ENCODE results near the gene AP1S2.

AP1S2 gene

DNA sequence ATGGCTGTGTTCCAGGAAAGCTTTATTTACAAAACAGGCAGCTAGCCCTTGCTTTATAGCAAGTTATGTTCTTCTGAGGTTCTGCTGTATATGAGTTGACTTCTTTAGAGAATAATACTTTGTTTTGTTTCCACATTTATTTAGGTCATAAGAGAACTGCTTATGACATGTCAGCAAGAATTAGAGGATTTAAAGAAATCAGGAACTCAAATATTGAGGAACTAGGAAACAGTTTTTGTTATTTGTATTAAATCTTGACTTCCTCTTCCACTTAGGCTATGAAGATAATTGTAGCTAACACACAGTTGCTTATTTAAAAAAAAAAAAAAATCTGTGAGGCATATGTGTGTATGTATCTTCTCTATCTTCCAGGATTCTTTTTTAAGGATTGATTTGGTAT is 50.0 kb downstream of the AP1S2 start:
- no peak for DNase-seq

DNA sequence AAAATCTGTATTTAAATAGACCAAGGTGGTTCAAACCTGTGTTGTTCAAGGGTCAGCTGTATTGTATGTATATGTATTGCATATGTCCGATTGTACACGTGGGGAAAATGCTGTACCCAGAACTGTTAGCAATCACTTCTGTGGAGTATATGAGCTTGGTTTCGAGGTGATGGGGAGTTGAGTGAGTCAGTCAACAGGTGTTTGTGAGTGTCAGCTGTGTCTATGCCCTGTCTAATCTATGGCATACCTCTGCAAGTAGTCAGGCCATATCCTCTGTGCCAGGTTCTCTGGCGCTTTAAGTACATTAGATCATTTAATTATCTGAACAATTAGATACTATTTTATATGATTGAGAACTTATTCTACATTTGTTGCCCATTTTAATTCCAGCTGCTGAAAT is 56.9 kb downstream of the AP1S2 start:
- no peak for DNase-seq

DNA sequence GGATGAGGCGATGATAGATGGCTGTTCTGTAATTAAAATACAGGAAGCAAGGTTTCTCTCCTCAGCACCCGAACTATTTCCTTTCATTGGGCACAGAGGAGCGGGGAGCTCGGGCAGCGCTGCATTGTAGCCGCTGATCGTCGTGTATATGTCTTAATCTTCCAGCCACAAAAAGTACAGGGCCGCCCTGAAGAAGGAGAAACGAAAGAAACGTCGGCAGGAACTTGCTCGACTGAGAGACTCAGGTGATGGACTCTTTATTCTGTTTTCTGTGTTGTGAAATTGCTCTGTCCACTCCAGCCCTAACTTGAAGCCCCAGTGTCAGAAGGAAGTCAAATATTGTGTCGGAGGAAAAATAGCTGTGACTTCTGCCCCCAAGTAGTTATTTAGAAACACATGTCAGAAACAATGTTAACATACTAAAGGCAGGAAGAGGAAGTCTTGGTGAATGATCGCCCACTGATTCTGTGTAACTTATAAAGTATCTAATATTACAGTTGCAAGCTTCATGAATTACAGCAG is 63.8 kb downstream of the AP1S2 start:
- no peak for DNase-seq

DNA sequence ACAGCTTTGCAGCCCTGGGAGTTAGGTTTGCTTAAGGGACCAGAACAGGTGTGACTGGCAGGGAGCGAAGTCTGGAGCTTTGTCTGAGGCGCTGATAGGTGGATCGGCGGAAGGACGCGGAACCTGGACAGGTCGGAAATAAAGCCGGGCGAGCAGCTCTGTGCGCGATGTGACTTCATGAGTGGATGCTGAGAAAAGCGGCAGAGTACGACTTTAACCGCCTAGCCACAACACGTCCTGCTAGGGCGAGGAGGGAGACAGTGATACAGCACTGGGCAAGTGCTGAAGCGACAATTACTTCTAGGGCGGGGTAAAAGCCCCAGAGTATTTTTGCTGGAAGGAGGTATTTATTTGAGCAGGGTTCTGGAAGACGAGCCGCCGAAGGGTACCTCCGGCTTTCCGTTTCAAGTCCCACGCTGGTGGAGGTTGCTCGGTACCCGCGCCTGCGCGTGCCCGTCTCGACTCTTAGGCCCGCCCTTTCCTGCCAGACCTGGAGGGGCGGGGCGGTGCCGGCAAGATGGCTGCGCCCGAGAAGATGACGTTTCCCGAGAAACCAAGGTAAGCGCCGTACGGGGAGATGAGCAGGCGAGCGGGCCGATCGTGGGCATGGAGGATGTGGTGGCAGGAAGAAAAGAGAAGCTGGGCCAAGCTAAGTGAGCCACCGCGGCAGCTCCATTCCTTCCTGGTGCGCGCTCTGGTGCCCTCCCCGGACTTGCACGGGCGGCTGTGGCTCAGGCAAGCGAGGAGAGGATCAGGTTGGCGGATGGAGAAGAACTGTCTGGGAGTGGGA is 64.4 kb downstream of the AP1S2 start, which contains the start of gene ZRSR2:
ZRSR2 (plus strand) TSS at position 506 of the 790 bp plus-strand sequence; CDS start at position 518, 12 bp downstream.
- DNase-seq: peak; percentile 86

DNA sequence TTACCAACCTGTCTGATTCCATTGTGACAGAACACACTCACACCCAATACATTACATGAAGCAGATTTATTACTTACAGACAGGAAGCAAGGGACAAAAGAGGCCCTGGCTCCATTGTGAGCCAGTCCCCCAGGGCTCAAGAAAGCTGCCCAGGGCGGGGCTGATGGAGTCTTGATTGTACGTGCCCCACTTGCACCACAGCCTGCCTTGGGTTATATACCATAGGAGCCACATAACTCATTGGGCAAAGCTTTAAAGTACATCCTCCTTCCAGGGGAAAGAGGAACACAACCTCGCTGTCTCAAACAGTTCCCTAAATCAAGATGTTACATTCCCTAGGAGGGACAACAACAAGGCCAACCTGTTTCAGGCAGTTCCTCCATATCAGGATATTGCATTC is 67.7 kb downstream of the AP1S2 start:
- no peak for DNase-seq

DNA sequence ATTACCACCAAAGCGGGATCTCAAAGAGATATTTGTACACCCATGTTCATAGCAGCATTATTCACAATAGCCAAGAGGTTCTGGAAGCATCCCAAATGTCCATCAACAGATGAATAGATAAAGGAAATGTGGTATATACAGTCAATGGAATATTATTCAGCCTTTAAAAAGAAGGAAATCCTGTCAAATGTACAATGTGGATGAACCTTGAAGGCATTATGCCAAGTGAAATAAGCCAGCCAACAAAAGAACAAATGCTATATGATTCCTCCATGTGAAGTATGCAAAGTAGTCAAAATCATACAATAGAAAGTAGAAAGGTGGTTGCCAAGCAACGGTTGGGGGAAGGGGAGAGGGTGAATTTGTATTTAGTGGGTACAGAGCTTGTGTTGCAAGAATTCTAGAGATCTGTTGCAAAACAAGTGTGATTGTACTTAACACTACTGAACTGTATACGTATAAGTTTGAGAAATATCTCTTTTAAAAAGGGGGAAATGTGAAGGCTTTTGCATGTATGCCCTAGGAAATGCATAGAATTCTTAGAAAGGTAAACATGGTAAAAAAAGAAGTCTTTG is 69.3 kb downstream of the AP1S2 start:
- no peak for DNase-seq

DNA sequence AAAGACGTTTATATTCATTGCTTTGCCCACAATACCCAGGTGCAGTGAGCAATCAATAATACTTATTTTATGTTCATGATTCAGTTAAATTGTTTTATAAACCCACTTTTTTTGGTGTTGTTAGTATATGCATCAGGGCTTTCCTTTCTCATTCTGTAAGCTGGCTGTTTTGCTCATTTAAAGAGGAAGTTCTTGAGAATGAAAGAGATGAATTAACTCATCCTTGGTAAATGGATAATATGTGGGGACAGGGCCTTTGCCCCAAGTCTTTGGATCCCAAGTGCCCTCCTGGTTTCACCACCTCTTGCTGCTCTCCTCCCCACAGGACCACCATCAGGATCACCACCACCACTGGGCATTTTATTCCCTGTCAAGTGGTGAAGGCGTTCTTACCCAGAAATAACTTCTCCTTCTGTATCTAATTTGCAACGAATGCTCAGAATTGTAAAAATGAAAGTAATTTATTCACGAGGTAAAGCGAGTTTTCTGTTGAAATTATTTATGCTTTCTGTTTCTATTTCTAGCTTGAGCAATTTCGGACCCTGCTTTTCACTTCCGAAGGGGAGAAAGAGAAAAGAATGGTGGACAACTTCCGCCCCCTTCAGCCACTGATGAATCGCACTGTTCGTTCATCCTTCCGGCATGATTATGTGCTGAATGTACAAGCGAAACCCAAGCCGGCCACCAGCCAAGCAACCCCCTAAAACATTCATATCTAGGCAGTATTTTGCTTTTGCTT is 72.5 kb downstream of the AP1S2 start:
- DNase-seq: no peak

All from stimulated activated CD8-positive, alpha-beta memory T cell treated with anti-CD3 and anti-CD28 coated beads, Interleukin-4, amount 100 ng/mL, for 48 hours (primary cell).